Retinal pigment epithelial cell (primary cell): Measurements from ENCODE around the gene ATP11B.
A peak's percentile ranks its signal among the peaks of the same experiment; 100 is the strongest.

Experiments
- DNase-seq: peaks from one replicate; pipeline ENCODE4 v3.0.0-alpha.2; 2010; ENCODE audit warnings: low read depth
- H3K4me3 ChIP-seq: 2 replicates; pipeline ENCODE4 v1.5.1; 2011; ENCODE audit warnings: mild to moderate bottlenecking, low read length, control low read depth, moderate library complexity
- CTCF ChIP-seq: conservative IDR thresholded peaks from 2 replicates; pipeline ENCODE4 v1.5.1; 2011; ENCODE audit warnings: low read depth, low read length, control low read depth, inconsistent platforms

The ATP11B gene

GRCh38 chr3:182902236-182902635, 108.9 kb downstream of the ATP11B start:
- no peak overlapping the region for H3K4me3 ChIP-seq
- TF ChIP-seq CTCF = no peak
- DNase-seq = no peak

GRCh38 chr3:182904164-182904563, 110.9 kb downstream of the ATP11B start:
- no peak for TF ChIP-seq CTCF
- no peak overlapping the region for H3K4me3 ChIP-seq
- DNase-seq = no peak

- no peak overlapping the region for H3K4me3 ChIP-seq
- TF ChIP-seq CTCF = no peak
- DNase-seq = no peak
Observed at GRCh38 chr3:182905623-182906022, 112.3 kb downstream of the ATP11B start.

GRCh38 chr3:182906036-182906435, 112.7 kb downstream of the ATP11B start:
- H3K4me3 ChIP-seq = no peak overlapping the region
- DNase-seq = no peak
- no peak for TF ChIP-seq CTCF

GRCh38 chr3:182908471-182908870, 115.2 kb downstream of the ATP11B start:
- TF ChIP-seq CTCF = no peak

GRCh38 chr3:182909318-182910040, 116.2 kb downstream of the ATP11B start:
- peak; percentile 56 for TF ChIP-seq CTCF
- no peak for DNase-seq
- H3K4me3 ChIP-seq = no peak overlapping the region

More at GRCh38 chr3:182908471-182908870, 115.2 kb downstream of the ATP11B start:
- DNase-seq = no peak
- no peak overlapping the region for H3K4me3 ChIP-seq
